Activated T-cell treated with anti-CD3 and anti-CD28 coated beads for 24 hours (primary cell): ENCODE results near the gene C19orf12.
"Not testable (repeated sequence)": the region's sequence is repeated elsewhere in the genome, so short reads cannot be mapped to it uniquely, and the experiment has no call there.

ENCODE experiments used
- DNase-seq: peaks from one replicate; pipeline ENCODE4 v3.0.0-alpha.2; 2020; ENCODE audit warnings: low read depth

Gene C19orf12

DNA sequence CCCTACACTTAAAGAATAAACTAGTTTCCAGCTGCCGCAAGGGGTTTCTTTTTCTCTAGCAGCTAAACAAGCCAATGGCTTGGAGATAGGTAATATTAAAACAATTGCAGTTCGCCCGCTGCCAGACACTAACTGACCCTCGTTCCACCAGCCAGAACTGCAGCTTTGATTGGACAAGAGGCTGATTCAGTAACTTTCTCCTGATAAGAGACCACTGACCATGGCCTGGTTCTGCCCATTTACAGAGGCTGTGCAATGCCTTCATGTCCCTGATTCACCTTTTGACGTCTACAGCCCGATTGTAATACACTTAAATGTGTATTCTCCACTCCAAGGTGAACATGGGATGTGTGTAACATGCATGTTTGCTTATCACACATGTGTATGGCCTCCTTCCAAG lies 12.8 kb upstream of the C19orf12 start:
- no peak for DNase-seq

DNA sequence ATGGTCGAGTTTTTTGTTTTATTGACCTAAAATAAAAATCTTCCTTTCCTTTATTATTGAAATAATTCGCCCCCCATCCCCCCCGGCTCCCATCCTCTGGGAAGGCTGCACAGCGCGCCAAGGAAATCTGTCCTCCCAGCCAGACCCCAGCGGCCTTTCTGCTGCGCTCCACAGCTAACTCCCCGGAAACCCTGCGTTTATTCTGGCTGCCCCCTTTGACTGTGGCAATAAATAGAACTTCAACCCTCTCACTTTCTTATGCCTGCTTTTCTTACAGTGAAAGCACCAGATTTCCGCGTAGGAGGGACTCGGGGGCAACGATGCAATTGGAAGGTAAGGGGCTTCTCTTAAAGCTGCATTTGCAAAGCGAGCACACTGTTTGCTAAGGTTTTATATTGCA lies 9.7 kb upstream of the C19orf12 start:
- DNase-seq, result no peak

DNA sequence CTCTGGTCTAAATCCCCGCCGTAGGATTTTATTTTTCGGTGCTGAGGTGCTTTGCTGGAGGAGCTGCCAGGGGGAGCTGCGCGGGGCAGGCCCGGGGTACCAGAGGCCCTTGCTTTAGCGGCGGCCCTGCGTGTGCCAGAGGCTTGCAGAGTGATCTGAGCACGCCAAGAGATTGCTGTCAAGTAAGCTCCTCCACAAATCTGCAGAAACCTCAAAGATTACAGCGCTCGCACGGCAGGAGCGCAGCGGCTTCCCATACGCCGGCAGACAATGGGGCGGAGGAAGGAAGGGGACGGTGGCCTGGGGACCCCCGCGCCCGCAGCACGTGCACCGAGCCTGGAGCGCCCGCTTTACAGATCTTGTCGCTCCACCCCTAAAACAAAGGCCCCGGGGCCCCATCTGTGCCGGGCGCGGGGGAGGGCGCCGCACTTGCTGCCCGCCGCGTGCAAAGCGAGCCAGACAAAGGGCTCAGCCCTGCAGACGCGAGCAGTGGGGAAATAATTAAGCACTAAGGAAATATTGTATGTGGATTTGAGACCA lies 9.1 kb upstream of the C19orf12 start:
- no peak for DNase-seq

DNA sequence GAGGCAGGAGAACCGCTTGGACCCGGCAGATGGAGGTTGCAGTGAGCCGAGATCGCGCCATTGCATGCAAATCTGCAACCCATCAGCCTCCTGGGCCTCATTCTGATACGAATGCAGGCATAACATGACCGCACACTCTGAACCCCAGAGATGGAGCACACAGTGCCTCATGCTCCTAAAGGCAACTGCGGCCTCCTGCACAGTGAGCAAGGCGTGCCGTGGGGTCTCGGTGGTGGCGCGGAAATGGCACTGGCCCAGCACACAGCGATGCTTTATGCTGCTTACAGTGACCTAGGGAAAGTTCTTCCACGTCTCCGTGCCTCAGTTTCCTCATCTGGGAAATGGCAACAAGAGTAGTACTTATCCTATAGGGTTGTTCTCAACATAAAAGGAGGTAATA lies 2.0 kb upstream of the C19orf12 start:
- no peak for DNase-seq

DNA sequence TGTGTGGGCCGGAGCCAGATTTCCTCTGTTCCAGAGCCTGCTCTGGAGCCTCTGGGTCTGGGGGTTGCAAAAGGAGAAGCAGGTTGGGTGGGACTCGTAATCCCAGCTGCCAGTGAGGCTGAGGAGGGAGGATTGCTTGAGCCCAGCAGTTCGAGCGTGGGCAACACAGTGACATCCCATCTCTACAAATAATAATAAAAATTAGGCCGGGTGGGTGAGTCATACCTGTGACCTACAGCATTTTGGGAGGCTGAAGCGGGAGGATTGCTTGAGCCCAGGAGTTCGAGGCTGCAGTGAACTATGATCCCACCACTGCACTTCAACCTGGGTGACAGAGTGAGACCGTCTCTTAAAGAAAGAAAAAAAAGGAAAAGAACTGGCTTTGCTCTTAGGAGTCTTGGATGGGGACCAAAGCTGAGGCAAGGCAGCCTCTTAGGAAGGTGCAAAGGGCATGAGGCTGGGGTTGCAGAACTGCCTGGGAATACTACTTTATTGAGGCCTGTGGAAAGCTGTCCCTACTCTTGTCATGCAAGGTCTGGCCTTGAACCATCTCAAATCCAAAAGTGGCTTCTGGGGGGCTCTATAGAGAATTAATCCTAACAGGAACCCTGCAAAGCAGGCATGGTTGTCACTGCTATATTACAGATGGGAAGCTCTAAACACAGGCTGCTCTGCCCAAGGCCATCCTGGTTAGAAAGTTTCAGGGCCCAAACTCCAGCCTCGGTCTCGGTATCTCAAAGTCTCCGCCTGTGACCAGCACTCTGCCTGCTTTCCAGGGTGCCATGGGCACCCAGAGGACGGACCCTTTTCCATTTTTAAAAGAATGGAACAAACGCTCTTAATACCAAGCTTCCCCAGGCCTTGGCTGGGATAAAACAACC lies 880 bp upstream of the C19orf12 start:
- DNase-seq, result no peak

DNA sequence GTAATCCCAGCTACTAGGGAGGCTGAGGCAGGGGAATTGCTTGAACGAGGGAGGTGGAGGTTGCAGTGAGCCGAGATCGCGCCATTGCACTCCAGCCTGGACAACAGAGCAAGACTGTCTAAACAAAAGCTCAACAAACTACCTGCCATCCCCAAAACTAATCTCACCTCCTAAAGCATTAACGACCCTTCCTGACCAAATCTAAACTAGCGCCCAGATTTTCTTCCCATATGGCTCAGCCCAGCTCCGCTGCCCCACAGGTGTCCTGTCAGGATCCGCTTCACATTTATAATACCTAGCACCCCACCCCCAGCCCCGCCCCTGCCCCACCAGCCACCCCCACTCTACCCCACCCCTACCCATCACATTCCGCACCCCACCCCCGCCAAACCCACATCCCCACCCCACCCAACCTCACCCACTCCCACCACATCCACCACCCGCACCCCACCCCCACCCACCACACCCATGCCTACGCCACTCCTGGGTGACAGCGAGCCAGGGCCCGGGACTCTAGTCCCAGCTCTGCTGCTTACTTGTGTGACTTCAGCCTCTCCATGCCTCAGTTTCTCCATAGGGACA lies 599 bp downstream of the C19orf12 start:
- no peak for DNase-seq

DNA sequence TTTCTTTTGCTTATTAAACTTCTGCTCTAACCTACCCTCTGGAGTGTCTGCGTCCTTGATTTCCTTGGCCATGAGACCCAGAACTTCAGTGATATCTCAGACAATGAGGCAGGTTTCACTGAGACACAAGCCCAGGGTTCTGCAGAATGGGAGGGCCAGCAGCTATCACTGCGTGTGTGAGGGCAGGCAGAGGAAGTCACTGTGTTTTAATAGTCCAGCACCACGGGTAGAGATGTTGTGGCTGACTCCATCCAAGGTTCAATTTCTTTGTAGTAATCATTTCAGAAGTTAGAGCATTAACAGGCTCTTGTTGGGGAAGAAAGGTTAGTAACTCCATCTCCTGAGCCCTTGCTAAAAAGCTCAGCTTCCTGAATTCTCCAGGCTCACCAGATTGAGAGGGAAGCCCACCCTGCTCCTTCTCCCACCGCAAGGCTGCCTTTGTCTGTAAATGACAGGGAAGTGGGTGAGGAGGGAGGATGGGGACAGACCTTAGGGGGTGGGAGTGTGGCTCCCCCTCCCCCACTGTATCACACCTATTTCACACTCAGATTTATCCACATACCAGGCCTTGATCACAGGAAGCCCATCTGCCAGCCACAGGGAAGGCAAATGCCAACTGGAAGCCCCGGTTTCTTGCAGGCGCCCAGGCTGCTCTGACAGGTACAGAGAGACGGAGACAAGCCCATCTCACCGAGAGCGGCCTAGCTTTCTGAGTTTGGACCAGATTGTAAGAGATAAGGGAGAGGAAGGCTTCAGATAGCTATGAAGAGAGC lies 2.1 kb downstream of the C19orf12 start:
- DNase-seq, result no peak

DNA sequence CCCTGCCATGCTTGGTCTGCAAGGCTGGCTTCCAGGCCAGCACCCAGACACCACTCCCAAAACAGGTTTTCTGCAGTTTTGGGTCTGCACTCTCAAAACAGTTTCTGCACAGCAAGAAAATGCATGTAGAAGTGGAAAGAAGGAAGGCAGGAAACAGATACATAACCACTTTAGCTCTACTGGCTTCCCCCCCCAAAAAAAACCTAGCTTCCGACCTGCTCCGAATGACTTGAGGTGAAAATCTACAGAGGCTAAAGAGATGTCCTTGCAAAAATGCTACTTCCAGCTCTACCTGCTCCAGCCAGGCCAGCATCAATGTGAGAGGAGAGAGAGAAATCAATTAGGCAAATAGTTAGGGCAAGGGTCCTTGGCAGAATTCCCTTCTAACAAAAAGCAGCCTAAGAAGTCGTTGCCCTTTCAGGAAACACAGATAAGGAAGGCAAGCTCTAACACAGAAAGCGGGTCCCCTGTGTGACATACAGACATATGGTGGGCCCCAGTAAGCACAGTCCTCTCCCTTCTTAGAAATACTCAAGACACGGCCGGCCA lies 3.4 kb downstream of the C19orf12 start:
- no peak for DNase-seq

DNA sequence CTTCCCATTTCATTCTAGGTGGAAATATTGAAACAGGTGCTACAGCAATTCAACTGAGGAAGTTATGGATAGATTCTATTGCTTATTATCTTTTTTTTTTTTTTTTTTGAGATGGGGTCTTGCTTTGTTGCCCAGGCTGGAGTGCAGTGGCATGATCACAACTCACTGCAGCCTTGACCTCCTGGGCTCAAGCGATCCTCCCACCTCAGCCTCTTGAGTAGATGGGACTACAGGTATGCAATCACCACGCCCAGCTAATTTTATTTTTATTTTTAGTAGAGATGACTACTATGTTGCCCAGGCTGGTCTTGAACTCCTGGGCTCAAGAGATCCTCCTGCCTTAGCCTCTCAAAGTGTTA lies 5.6 kb downstream of the C19orf12 start:
- DNase-seq, result not testable (repeated sequence)

DNA sequence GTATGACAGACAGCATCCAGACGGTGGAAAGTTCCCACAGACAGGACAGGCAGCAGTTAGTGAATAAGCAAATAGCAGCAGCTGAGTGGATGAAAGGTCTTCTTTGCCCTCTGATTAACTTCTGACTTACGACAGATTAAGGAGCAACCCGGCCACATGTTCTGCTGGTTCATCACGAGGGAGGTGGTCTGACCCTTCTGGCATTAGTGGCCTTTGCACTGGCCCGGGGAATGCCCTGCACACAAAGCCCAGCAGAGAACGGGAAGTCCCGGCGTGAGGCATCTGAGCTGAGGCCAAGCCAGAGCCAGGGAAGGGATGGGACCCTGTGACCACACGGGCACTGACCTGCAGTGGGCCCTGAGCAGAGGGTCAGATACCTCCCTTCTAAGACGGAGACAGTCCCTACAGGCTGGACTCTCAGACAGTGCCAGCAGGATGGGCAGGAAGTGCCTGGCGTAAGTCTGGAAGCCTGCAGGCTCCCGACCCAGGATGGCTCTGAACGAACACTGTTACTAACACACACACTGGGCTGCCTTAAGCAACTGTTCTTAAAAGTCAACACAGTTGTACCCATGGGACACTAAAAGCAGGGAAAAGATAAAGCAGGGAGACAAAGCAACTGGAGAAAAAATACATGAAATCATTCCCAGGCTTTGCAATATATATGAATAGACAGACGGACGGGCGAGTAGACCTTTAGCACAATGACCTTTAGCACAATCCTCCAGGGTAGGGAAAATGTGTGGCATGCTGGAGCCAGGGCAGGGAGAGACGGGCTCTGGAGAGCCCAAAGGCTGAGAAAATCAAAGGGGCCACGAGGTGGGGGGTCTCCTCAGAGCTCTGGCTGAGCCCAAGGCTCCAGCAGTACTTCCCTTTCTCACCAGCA lies 6.3 kb downstream of the C19orf12 start:
- no peak for DNase-seq

DNA sequence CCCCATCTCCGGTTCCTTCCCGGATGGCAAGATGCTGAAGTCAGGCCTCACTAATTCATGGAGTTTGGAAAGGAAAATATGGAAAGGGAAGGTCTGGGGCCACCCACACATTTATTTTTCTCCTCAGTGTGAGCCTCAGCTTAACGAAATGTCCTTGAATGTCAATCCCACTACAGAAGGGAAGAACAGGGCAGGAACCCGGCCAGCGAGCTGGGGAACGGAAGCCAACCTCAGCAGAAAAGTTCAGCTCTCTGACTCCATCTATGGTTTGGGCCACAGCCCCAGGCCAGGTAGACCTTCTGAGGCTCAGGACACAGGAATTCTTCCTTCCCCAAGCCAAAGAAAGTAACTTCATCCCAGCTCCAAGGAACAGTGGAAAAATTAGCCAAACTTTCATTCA lies 8.4 kb downstream of the C19orf12 start:
- DNase-seq, result no peak

DNA sequence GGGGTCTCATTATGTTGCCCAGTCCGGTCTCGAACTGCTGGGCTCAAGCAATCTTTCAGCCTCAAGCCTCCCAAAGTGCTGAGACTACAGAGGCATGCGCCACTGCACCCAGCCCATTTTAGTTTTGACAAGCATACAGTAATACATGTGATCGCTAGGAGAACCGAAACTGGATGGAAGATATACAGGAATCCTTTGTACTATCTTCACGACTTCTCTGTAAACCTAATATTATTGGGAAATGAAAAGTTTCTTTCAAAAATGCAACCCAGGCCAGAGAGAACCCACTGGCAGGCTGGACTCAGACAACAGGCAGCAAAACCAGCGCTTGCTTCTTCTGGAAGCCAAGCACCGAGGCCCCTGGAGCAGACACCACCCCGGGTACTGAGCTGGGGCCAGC lies 9.4 kb downstream of the C19orf12 start:
- DNase-seq, result no peak

DNA sequence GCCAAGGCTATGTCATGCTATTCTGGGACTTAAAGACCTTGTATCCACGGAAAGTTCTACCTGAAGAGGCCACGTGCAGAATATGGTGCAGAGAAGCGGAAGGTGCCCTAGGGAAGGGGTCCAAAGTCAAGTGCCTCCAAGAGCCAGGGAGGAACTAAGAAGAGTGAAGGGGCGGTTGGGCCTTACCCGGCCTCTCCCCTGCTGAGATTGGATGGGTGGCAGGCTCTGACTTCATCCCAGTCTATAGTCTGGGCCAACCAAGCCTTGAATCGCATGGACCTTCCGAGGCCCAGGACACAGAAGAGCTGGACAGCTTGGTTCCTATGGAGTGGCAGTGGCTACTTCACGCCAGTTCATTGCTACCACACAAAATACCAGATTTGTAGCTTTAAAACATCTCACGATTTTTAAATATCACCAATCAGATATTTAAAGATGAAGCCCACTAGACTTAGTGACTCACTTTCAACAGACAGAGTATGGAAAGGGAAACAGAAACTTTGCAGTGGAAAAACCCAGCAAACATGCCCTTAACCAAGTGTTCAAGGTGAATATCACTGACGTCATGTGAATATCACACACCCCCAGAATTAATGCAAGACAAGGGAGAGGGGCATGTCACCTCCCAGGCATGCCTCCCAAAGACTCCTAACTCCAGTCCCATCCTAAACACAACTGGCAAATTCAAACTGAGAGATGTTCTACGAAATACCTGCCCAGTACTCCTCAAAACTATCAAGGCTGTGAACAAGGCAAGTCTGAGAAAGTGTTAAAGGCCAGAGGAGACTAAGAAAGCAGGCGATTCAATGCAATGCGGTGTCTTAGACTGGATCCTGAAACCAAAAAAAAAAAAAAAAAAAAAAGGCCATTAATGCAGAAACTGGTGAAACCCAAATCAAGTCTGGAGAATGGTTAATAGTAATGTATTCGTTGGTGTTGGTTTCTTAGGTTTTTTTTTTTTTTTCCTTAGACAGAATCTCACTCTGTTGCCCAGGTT lies 10.2 kb downstream of the C19orf12 start:
- DNase-seq, result no peak

DNA sequence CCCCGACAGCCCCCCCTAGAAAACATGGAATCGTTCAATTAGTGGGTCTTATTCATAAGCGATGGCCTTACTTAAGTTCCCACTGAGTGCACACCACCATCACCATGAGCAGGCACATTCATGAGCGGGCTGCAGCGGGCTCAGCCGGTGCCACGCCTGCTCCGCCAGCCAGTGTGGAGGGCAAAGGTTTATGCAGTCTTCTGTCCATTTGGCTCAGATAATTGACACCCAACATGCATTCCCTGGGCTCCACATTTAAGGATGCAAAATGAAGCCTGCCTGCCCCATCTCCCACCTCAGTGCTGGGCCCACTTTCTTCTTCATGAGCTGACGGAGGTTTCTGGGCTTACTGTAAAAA lies 12.1 kb downstream of the C19orf12 start:
- no peak for DNase-seq

DNA sequence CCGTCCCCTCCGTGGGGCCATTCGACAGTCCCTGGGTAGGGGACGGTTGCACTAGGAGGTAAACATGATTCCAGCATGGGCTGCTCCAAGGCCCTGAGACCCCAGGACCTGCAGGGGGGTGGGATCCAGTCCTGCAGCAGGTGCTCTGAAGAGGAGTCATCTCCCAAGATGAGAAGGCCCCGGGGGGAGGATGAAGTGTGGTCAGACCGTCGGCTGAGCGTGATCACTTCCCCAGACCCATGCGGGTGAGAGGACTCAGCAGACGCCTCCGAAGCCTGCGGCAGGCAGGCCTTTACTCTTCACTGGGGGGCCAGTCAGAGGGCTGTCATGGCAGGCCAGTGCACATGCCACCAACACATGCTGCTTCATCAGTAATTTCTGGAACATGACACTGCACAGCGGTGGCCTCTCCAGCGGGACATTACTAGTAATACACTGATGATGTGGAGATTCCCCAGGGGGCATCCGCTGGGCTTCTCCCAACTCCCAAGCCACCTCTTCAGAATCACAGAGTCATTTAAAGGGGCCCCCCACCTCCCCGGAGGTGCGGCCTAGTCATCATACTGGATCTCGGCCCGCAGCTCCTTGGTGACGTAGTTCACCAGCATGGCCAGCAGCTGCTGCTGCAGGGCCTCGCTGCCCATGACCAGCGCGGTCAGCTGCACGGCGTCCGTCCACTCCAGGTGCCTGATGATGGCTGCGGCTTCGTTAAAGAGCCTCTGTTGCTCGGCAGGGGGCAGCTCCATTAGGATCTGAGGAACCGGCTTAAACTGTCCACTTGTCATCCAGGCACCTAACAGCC lies 12.7 kb downstream of the C19orf12 start:
- DNase-seq, result no peak

DNA sequence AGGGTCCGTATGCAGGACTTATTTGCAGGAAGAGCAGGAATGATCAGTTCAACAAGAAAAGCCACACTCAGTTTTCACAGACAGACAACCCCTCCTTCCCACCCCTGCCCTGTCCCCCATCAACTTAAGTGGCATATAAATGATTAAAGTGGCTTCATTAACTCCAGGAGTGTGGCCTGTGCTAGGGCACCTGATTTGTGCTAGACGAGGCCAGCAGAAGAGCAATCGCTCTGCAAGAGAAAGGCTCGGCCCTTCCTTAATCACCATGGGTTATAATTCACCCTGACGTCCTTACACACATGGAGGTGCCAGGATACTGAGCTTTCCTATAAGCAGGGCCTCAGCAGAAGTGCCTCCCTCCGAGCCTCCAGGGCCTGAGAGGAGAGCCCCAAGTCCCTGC lies 14.6 kb downstream of the C19orf12 start:
- DNase-seq, result no peak

DNA sequence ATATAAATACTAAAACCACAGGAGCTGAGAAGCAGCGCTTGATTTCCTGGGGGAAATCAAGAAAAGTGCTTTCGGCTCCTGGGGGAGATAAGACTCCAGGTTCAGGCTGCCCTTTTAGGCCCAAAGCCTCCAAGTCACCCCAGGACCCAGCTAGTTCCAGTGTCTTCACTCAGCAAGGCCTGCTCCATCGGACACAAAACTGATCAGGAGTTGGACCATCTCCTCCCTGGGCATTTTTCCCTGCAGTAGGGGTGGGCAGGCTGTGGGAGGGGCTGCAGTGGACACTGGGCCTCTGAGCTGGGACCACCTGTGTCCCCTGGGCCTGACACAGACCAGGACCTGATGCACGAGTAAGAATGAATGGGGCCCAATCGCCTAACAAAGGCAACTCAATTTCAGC lies 15.2 kb downstream of the C19orf12 start:
- DNase-seq, result no peak

DNA sequence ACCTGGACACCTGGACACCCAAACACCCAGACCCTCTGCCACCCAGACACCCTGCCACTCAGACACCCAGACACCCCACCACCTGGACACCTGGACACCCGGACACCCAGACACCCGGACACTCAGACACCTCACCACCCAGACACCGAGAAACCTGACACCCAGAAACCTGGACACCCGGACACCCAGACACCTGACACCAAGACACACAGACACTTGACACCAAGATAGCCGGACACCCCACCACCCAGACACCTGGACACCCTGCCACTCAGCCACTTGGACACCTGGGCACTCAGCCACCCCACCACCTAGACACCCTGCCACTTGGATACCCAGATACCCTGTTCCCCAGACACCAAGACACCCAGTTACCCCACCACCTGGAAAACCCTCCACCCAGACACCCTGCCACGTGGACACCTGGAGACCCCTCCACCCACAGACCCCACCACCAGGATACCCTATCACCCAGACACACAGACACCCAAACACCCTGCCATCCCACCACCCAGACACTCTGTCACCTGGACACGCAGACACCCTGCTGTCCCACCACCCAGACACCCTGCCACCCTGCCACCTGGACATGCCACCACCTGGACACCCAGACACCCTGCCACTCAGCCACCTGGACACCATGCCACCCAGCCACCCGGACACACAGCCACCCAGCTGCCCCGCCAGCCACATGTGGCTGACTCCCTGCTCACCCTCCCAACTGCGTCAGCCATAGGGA lies 17.4 kb downstream of the C19orf12 start:
- DNase-seq, result no peak

DNA sequence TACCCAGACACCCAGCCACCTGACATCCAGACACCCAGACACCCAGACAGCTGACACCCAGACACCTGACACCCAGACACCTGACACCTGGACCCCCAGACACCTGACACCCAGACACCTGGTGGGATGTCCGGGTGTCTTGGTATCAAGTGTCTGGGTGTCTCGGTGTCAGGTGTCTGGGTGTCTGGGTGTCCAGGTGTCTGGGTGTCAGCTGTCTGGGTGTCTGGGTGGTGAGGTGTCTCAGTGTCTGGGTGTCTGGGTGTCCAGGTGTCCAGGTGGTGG lies 18.6 kb downstream of the C19orf12 start:
- DNase-seq, result no peak
